ENCODE results near the gene MMP17.

Gene MMP17

DNA sequence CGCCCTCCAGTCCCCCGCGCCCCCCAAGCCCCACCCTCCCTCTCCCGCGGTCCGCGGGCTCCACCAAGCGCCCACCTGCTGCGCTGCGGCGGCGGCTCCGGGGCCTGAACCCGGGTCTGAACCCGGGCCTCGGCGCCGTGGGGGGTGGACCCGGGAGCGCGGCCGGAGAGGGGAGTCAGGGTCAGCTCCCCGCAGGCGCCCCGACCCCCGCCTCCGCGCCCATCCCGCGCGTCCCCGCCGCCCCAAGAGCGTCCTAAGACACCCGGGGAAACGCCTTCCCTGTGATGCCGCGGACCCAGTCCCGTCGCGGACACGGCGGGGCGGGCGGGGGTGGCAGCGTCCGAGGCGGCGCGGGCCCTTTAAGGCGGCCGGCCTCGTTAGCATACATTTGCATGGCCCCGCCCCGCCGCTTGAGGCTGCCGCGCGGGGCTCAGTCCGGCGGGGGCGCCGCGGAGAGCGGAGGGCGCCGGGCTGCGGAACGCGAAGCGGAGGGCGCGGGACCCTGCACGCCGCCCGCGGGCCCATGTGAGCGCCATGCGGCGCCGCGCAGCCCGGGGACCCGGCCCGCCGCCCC lies at the start of gene MMP17:
Gene MMP17 (plus strand): TSS at position 433 of the 574 bp plus-strand sequence. CDS start 102 bp downstream, at position 535.
- peak; percentile 49 for DNase-seq

DNA sequence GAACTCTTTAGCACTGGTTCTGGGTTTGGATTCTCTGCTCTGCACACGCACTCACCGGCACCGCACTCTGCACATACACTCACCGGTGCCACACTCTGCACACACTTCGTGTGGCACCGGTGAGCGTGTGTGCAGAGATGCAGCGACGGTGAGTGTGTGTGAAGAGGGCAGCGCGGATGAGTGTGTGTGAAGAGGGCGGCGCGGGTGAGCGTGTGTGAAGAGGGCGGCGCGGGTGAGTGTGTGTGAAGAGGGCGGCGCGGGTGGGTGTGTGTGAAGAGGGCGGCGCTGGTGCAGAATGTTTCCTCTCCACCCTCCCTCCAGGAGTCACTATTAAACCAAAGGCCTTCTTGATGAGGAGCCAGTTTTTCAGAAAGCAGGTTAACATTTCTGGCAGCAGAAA lies 49.2 kb upstream of the MMP17 start:
- DNase-seq = no peak

- DNase-seq = no peak
Measured at GRCh38 chr12:131782061-131782460, 46.1 kb upstream of the MMP17 start.

DNA sequence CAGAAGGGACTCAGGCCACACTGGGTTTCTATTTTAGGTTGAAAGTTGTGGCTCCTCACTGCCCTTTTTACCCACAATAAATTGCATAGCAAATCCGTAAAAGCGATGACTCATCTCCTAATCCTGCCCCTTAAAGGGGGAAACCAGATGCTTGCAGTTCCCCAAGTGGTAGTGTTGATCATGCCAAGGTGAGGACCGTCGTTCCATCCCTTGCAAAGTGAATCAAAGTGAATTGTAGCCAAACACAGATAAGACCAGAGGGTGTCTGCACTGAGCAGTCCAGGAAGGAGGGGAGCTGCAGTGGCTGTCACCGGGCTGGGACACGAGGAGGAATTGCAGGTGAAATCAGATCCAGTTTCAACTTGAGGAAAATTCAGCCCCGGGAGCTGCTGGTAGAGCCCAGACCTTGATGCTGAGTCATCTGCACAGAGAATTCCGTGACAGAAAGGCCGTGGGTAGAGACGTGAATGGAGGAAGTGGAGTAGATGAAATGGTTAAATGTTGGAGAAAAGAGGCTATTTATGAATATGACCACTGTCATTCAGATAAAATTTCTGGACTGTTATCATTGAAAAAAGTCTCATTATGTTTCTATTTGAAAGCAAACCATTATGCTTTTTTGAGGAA lies 44.2 kb upstream of the MMP17 start:
- DNase-seq = no peak

DNA sequence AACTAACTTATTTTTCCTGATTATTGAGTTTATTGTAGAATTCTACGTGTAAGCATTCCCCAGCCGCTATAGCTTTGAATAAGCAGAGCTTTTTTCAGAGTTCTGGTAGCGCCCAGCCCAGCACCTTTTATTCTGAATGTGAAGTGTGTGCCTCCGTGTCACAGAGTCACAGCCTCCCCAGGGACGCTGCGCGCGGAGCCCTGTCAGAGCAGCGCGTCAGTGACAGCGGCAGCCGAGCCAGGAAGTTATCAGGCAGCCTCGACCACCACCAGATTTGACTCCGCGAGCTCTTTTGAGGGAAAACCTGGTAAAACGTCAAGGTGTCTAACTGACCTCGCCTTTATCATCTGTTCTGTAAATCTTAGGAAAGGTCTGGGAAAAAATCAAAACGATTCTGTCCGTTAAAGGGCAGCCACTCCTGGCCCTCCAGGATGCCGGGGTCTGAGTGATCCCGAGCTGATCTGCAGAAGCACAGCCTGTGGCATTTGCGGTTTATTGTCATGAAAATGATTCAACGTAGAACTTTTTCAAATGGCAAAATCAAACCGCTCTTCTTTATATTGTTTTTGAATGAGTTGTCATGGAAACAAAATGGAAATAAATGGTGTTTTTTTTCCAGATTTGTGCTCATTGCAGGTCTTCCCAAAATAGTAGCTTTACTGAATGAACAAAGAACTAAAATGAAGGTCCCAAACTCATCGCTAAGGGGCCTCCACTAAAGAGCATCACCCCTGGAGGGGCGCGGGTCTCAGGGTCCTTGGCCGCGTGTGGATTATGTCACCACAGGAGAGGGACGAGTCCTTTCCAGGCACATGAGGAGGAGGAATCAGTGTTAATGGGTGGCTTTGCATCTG lies 43.1 kb upstream of the MMP17 start:
- DNase-seq = no peak

- DNase-seq = no peak
Measured at GRCh38 chr12:131785763-131786330, 42.3 kb upstream of the MMP17 start.

DNA sequence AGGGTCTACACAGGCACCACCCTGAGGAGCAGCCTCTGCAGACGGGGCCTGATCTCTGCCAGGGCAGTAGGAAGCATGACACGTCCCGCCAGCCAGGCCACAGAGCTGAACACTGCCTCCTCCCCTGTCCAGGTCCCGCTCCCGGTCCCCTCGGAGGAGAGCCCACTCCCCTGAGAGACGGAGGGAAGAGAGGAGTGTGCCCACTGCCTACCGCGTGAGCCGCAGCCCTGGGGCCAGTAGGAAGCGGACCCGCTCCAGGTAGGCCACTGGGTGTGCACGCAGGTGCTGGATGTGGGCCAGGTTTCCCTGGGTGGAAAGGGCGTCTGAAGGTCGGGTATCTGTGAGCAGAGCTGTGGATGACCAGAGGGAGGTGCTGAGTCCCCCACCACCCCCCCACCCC lies 41.9 kb upstream of the MMP17 start:
- no peak for DNase-seq

- DNase-seq = no peak
Measured at GRCh38 chr12:131787143-131787660, 41.0 kb upstream of the MMP17 start.

- no peak for DNase-seq
Measured at GRCh38 chr12:131788070-131788469, 40.1 kb upstream of the MMP17 start.

DNA sequence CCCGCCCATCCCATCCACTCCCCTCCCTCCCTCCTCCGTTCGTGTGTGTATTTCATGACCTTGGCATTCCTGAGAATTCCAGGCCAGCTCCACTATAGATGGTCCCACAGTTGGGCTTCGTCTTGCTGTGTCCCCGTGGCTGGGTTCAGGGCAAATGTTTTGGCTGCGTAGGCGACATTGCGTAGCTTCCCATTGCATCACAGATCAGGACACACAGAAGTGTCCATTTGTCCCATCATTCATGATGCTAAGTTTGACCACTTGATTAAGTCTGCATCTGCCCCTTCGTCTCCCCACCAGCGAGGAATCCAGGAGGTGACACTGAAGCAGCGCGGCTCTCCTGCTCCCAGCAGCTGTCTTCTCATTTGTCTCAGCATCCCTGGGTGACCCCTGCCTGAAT lies 38.6 kb upstream of the MMP17 start:
- no peak for DNase-seq

GRCh38 chr12:131793243-131794022 lies 34.8 kb upstream of the MMP17 start:
- DNase-seq = no peak

DNA sequence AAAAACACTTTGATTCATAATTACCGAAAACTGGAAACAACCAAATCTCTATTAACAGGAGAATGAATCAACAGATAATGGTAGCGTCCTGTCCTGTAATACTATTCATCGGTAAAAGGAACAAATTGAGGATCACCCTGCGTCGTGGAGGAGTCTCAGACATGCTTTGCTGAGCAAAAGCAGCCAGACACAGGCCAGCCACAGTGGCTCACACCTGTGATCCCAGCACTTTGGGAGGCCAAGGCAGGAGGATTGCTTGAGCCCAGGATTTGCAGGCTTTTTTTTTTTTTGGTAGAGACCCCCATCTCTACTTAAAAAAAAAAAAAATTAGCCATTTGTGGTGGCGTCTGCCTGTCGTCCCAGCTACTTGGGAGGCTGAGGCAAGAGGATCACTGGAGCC lies 34.1 kb upstream of the MMP17 start:
- DNase-seq = no peak

GRCh38 chr12:131794573-131794972 lies 33.6 kb upstream of the MMP17 start:
- no peak for DNase-seq

DNA sequence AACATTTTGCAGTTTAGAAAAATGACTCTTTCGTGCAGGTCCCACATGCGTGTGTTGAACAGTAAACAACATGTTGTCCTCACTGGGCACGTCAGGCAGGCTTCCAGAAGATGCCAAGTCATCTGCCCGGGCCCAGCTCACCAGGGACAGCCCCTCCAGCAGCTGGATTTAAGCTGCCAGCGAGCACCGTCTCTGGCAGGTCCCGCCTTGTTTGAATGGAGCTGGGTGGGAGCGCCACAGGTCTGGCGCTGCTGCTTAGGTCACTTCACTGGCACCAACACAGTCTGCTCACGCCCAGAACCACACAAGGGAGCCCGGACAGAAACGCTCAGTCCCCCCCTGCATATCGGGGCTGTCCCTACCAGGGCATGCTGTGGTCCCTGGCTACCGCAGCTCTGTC lies 33.1 kb upstream of the MMP17 start:
- no peak for DNase-seq

GRCh38 chr12:131795690-131796410 lies 32.3 kb upstream of the MMP17 start:
- no peak for DNase-seq

DNA sequence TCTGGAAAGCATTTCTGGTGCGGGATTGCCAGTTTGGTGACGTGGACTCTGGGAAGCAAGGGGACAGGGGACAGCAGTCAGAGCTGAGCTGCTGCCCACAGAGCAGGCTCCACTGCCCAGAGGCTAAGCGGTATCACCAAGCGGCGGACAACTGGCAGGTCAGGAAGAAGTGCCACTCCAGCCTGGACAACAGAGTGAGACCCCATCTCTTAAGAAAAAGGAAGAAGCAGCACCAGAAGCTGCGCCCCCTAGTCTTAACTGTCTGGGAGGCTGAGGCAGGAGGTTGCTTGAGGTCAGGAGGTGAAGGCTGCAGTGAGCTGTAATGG lies 31.8 kb upstream of the MMP17 start:
- DNase-seq = no peak

DNA sequence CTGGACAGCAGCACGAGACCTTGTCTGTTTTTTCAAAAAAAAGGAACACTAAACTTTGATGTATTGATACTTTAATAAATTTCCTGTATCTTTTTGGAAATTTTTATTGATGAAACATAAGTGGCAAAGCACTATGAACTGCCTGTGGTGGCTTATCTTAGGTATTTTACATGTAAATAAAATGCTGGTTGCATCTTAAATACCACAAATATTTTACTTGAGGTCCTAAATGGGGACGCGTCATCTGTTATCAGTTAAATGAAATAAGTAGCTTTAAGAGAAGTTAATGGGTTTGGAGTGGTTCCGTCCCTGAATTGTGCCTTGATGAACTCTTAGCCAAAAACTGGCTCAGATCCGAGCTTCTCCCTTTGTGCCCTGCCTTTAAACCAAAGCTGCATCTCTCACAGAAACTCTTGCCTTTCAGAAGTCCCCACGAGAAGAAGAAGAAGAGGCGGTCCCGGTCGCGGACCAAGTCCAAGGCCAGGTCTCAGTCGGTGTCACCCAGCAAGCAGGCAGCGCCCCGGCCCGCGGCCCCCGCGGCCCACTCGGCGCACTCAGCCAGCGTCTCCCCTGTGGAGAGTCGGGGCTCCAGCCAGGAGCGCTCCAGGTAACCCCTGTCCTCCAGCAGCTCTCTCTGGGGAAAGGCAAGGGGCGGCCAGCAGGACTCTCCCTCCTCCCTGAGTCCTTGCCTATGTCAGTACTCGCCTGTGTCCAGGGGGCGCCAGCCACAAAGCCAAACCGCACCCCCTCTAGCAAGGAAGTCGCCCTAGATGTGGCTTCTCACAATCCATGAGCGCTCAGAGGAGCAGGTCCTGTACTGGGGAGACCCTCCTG lies 31.2 kb upstream of the MMP17 start:
- no peak for DNase-seq

DNA sequence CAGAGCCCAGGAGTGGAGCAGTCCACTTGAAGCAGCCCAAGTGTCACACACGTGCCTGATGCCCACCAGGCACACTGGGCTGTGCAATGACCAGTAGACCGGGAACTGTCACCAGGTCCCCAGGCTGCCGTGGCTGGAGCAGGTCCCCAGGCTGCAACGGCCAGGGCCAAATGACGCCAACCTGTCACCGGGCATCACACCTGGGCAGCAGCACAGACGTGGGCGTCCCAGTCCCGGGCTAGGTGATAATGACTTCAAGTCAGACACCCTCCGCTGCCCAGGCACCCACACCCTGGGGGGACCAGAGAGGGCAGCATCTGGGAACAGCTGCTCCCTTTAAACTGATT lies 30.6 kb upstream of the MMP17 start:
- no peak for DNase-seq

DNA sequence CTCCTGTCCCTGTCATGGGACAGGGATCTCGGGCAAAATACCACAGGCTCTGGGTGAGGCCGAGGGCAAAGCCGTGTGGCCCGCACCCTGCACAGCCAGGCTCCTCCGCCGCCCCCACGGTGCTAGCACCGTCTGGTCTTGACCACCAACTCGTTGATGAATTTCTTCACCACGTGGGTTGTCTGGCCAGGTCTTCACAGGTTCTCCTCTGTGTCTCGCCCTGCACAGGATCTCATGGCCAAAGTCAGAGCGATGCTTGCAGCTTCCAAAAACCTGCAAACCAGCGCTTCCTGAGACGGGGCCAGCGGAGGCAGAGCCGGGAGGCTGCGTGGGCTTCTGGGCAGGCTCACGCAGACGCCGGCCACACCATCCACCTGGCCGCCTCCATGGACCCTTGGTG lies 29.0 kb upstream of the MMP17 start:
- no peak for DNase-seq

DNA sequence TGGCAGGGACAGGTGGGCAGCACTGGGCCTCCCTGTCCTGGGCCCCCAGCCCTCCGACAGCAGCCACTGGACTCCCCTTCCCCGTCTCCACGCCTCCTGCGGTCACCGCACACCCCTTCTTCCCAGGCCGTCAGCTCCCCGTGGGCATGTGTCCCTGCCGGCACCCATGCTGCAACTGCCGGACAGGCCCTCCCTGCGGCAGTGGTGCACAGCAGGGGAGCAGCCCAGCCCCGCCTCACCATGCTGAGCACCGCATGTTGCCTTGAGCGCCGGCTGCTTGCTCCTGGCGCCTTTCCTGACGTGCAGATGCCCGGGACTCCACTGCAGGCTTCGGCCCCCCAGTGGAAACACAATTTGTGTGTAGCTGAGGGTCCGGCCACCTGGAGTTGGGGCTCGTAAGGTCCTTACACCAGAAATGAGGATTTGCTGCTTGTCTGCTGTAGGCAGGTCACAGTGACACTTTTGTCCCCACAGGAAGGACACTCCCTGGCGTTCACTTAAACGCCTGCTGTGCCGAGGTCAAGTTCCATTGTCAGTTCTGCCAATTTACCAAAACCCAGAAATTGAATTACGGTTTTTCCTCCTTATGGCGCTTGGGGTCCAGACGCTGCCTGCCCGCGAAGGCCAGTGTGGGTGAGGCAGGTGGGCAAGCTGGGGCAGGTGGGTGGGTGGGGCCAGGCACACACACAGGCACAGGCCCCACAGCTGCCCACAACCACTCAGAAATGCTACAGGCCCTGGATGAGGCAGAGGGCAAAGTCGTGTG lies 28.2 kb upstream of the MMP17 start:
- DNase-seq = no peak

Measured in activated CD4-positive, alpha-beta T cell treated with anti-CD3 and anti-CD28 coated beads for 48 hours (primary cell).